Endothelial cell (in vitro differentiated cells): ENCODE results near the gene LAMTOR5. TPM values are rescaled to one million over a fixed set of nuclear protein-coding genes. Genes with fewer than 3 reads are reported as not detected.

Source experiments
- DNase-seq: peaks from one replicate; pipeline ENCODE4 v3.0.0; 2021; ENCODE audit warnings: low spot score
- H3K27ac Mint-ChIP-seq: one replicate; pipeline ENCODE4 v1.8.0; 2021; ENCODE audit warnings: mixed read lengths, inconsistent platforms; ENCODE audit not compliant: unreplicated experiment
- H3K27me3 Mint-ChIP-seq: one replicate; pipeline ENCODE4 v1.8.0; 2021; ENCODE audit warnings: mild to moderate bottlenecking, moderate library complexity, mixed read lengths, inconsistent platforms; ENCODE audit not compliant: unreplicated experiment
- H3K36me3 Mint-ChIP-seq: one replicate; pipeline ENCODE4 v1.8.0; 2021; ENCODE audit warnings: mild to moderate bottlenecking, low read depth, mixed read lengths, inconsistent platforms; ENCODE audit not compliant: unreplicated experiment
- H3K4me1 Mint-ChIP-seq: one replicate; pipeline ENCODE4 v1.8.0; 2021; ENCODE audit warnings: mild to moderate bottlenecking, mixed read lengths, inconsistent platforms; ENCODE audit not compliant: unreplicated experiment
- H3K4me3 Mint-ChIP-seq: one replicate; pipeline ENCODE4 v1.8.0; 2021; ENCODE audit warnings: mild to moderate bottlenecking, mixed read lengths, inconsistent platforms; ENCODE audit not compliant: unreplicated experiment
- H3K9me3 Mint-ChIP-seq: one replicate; pipeline ENCODE4 v1.8.0; 2021; ENCODE audit warnings: mixed read lengths, inconsistent platforms; ENCODE audit not compliant: unreplicated experiment
- total RNA-seq: library from RNA; stranded (reverse); fragmentation: NEBNext Ultra II Directional; extraction: Animal tissue kit (Norgen Biotek cat#: 25700); gene quantifications from one replicate; pipeline ENCODE4 v1.2.1, GENCODE V29; 2021; ENCODE audit not compliant: unreplicated experiment
- TF ChIP-seq, protein P1 (sequence below): fragments of 200-600 bp; sonication (generic); IDR thresholded peaks from one replicate; pipeline ENCODE4 v1.5.0; 2021; ENCODE audit warnings: antibody characterized with exemption; ENCODE audit not compliant: unreplicated experiment

The LAMTOR5 gene
- total RNA-seq, 1 donor from 2014 or later: 135 TPM

DNA sequence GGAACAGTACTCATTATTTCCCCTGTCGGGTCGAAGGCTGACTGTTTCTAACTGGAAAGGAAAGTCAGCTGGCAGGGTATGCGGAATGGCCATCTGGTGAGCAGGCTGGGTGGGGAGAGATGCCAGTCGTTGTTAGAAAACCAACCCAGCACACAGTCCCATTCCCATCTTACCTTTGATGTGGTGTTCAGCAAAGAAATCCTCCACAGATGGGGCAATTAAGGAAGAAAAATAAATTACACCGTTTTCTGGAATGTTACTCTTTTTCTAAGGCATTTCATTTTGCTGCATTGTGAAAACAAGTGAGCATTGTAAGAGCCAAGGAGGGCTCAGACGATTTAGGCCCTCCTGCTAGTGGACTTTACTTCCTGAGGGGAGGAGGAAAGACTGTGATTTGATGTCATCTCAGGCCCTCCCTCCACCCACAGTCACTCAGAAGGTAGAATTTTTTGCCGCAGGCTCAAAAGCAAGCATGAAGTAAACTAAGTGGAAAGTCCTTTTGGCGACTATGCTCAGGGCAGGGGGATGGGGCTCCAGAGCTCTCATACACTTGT, 16.7 kb downstream of the LAMTOR5 start, which contains the start of gene SLC16A4:
TSS of gene SLC16A4 (minus strand) at position 335 of the 554 bp plus-strand sequence. CDS start 1,703 bp downstream, outside the sequence.
- H3K4me1 Mint-ChIP-seq: peaks cover 11% of the 10 kb centered on the region
- H3K27me3 Mint-ChIP-seq: no peaks in the 10 kb centered on the region
- no peaks in the 10 kb centered on the region for H3K9me3 Mint-ChIP-seq
- H3K27ac Mint-ChIP-seq: peak within 1 kb of the TSS; percentile 70
- peak; percentile 7 for DNase-seq
- H3K4me3 Mint-ChIP-seq: peak within 1 kb of the TSS; percentile 7
- peaks cover 5% of the 10 kb centered on the region for H3K36me3 Mint-ChIP-seq
- TF ChIP-seq, protein P1, sequence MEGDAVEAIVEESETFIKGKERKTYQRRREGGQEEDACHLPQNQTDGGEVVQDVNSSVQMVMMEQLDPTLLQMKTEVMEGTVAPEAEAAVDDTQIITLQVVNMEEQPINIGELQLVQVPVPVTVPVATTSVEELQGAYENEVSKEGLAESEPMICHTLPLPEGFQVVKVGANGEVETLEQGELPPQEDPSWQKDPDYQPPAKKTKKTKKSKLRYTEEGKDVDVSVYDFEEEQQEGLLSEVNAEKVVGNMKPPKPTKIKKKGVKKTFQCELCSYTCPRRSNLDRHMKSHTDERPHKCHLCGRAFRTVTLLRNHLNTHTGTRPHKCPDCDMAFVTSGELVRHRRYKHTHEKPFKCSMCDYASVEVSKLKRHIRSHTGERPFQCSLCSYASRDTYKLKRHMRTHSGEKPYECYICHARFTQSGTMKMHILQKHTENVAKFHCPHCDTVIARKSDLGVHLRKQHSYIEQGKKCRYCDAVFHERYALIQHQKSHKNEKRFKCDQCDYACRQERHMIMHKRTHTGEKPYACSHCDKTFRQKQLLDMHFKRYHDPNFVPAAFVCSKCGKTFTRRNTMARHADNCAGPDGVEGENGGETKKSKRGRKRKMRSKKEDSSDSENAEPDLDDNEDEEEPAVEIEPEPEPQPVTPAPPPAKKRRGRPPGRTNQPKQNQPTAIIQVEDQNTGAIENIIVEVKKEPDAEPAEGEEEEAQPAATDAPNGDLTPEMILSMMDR: no peak

GRCh38 chr1:110390096-110390495, 17.4 kb downstream of the LAMTOR5 start:
- Mint-ChIP-seq H3K36me3 (no peaks in the 10 kb centered on the region), H3K4me3 (no peak overlapping the region), H3K9me3 (no peaks in the 10 kb centered on the region), H3K4me1 (peaks cover 11% of the 10 kb centered on the region), H3K27me3 (no peaks in the 10 kb centered on the region), H3K27ac (peak overlapping the region; percentile 54)
- TF ChIP-seq, protein P1: no peak
- no peak for DNase-seq

DNA sequence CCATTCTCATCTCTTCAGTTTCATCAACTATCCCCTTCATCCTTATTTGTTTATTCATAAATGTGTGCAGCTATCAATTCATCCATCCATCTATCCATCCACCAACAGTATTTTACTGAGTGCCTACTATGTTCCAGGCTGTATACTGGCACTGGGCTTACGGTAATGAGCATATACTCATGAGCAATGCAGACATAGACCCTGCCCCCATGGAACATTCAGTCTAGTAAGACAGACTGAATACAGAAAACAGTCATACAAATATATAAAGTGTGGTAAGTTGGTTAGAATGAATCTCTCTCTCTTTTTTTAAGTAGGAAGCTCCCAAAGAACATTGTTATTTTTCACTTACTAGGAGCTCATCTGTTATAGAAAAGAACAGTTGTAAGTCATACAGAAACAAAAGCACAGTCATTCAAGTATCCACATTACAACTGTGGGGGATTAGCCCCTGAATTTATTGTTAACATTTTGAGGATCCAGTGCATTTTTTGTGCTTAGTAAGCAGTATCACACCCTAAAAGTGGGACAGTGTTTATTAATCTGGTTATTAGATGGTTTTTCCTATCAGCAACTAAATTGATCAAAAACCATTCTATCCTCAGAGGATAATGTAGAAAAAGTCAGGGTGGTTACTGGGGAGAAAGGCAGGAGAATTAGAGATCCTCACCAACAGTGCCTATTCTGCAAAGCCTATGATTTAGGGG, 20.3 kb downstream of the LAMTOR5 start:
- Mint-ChIP-seq H3K4me3 (no peak overlapping the region), H3K36me3 (no peaks in the 10 kb centered on the region), H3K4me1 (peaks cover 19% of the 10 kb centered on the region), H3K27ac (no peak overlapping the region), H3K9me3 (no peaks in the 10 kb centered on the region), H3K27me3 (no peaks in the 10 kb centered on the region)
- TF ChIP-seq, protein P1: no peak
- no peak for DNase-seq

DNA sequence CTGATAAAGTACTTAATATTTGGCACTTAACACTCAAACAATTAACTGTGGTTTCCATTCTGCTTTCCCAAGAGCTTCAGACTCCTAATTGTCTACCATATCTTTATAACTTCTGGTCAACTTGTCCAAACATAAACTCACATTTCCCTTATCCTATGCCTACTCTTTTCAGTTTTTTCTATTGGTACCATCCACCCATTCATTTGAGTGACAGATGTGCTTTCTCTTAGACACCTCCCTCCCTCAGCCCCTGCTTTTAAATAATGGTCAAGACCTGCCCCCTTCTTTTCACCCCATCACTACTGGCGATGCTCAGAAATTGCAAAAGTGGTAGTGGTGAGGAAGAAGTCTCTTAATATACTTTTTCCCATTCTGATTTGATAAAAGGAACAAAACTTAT, 22.1 kb downstream of the LAMTOR5 start:
- H3K4me3 Mint-ChIP-seq: no peak overlapping the region

More for the DNA sequence above, 22.1 kb downstream of the LAMTOR5 start:
- TF ChIP-seq, protein P1: no peak
- no peak for DNase-seq
- Mint-ChIP-seq H3K27me3 (no peaks in the 10 kb centered on the region), H3K9me3 (no peaks in the 10 kb centered on the region), H3K36me3 (no peaks in the 10 kb centered on the region), H3K4me1 (peaks cover 12% of the 10 kb centered on the region), H3K27ac (no peak overlapping the region)
